ENCODE data around the gene NADSYN1. TPM values are rescaled to one million over a fixed set of nuclear protein-coding genes. Genes with fewer than 3 reads are reported as not detected.

The NADSYN1 gene
- total and polyA plus RNA-seq, 2 of the 13 experiments (the other 11 are each of a cell fraction or from before 2014, with no cell fraction given), result 35.7 to 51.5 TPM

DNA sequence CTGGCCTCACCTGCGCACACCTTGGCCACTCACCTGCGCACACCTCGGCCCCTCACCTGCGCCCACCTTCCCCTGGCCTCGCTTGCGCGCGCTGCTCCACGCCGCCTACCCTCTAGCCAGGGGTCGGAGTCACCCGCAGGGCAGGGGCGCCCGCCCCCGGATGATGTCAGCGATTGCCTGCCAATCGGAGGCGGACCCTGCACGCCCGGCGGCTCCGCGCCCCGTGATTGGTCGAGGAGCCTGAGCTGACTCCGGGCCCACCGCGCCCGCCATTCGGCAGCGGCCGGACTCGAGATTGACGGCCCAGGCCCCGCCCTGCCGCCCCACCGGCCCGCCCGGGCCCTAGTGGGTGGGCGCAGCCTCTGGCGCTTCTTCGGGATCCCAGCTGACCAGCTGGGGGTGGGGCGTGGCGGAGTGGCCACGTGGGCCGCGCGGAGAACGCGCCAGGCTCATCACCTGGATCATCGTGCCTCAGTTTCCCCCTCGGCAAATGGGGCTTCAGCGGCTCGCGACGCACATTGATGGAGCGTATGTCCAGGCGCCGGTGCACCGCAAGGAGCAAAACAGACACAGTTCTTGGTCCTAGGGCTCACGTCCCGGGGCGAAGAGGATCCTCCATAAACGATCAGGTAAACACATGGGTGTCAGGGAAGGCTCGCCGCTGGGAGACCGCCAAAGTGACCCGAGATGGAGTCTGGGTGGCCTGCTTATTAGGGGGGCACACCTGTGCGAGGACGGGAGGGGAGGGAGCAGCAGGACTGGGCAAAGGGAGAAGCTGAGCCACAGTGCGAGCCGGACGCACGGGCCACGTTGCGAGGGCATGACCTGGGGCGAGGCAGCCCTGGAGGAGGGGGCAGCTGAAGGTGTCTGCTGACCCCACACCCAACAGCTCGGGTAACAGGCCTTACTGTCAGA lies 4.5 kb upstream of the NADSYN1 start, which contains the start of gene DHCR7 (continued):
- TF ChIP-seq, protein P1, sequence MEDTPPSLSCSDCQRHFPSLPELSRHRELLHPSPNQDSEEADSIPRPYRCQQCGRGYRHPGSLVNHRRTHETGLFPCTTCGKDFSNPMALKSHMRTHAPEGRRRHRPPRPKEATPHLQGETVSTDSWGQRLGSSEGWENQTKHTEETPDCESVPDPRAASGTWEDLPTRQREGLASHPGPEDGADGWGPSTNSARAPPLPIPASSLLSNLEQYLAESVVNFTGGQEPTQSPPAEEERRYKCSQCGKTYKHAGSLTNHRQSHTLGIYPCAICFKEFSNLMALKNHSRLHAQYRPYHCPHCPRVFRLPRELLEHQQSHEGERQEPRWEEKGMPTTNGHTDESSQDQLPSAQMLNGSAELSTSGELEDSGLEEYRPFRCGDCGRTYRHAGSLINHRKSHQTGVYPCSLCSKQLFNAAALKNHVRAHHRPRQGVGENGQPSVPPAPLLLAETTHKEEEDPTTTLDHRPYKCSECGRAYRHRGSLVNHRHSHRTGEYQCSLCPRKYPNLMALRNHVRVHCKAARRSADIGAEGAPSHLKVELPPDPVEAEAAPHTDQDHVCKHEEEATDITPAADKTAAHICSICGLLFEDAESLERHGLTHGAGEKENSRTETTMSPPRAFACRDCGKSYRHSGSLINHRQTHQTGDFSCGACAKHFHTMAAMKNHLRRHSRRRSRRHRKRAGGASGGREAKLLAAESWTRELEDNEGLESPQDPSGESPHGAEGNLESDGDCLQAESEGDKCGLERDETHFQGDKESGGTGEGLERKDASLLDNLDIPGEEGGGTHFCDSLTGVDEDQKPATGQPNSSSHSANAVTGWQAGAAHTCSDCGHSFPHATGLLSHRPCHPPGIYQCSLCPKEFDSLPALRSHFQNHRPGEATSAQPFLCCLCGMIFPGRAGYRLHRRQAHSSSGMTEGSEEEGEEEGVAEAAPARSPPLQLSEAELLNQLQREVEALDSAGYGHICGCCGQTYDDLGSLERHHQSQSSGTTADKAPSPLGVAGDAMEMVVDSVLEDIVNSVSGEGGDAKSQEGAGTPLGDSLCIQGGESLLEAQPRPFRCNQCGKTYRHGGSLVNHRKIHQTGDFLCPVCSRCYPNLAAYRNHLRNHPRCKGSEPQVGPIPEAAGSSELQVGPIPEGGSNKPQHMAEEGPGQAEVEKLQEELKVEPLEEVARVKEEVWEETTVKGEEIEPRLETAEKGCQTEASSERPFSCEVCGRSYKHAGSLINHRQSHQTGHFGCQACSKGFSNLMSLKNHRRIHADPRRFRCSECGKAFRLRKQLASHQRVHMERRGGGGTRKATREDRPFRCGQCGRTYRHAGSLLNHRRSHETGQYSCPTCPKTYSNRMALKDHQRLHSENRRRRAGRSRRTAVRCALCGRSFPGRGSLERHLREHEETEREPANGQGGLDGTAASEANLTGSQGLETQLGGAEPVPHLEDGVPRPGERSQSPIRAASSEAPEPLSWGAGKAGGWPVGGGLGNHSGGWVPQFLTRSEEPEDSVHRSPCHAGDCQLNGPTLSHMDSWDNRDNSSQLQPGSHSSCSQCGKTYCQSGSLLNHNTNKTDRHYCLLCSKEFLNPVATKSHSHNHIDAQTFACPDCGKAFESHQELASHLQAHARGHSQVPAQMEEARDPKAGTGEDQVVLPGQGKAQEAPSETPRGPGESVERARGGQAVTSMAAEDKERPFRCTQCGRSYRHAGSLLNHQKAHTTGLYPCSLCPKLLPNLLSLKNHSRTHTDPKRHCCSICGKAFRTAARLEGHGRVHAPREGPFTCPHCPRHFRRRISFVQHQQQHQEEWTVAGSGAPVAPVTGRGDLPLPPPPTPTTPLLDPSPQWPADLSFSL (CRISPR knock-in tag; IDR thresholded peaks at IDR 0.05), result no peak
- TF ChIP-seq TGIF2 (CRISPR knock-in tag; IDR thresholded peaks at IDR 0.05) (peak; percentile 48; the same call in 1 of the 2 replicates), HNRNPK (IDR thresholded peaks at IDR 0.05; ENCODE audit: low read depth, low read length, poor library complexity, severe bottlenecking) (peak; percentile 92), CHD2 (IDR thresholded peaks at IDR 0.05; ENCODE audit: low read depth, low read length) (no peak), KLF11 (CRISPR knock-in tag; IDR thresholded peaks at IDR 0.05) (0 out of 2 replicates have a peak, but pooled peaks have one; percentile 36), ZSCAN30 (CRISPR knock-in tag; IDR thresholded peaks at IDR 0.05) (no peak), POLR2A (IDR thresholded peaks at IDR 0.05; ENCODE audit: insufficient read depth in 1 of 2, low read depth in 2 of 2, low read length in 2 of 2) (peak in 1 of 2 experiments; percentile 22; a peak in 1 of 4 replicates), ZNF790 (CRISPR knock-in tag; IDR thresholded peaks at IDR 0.05; ENCODE audit: borderline replicate concordance) (peak; percentile 91), THAP11 (CRISPR knock-in tag; IDR thresholded peaks at IDR 0.05) (peak; percentile 65; the same call in 1 of the 2 replicates)
- TF ChIP-seq, protein P2, sequence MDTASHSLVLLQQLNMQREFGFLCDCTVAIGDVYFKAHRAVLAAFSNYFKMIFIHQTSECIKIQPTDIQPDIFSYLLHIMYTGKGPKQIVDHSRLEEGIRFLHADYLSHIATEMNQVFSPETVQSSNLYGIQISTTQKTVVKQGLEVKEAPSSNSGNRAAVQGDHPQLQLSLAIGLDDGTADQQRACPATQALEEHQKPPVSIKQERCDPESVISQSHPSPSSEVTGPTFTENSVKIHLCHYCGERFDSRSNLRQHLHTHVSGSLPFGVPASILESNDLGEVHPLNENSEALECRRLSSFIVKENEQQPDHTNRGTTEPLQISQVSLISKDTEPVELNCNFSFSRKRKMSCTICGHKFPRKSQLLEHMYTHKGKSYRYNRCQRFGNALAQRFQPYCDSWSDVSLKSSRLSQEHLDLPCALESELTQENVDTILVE (CRISPR knock-in tag; IDR thresholded peaks at IDR 0.05), result peak; percentile 53; the same call in 1 of the 2 replicates
- TF ChIP-seq, protein P3, sequence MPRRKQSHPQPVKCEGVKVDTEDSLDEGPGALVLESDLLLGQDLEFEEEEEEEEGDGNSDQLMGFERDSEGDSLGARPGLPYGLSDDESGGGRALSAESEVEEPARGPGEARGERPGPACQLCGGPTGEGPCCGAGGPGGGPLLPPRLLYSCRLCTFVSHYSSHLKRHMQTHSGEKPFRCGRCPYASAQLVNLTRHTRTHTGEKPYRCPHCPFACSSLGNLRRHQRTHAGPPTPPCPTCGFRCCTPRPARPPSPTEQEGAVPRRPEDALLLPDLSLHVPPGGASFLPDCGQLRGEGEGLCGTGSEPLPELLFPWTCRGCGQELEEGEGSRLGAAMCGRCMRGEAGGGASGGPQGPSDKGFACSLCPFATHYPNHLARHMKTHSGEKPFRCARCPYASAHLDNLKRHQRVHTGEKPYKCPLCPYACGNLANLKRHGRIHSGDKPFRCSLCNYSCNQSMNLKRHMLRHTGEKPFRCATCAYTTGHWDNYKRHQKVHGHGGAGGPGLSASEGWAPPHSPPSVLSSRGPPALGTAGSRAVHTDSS (CRISPR knock-in tag; conservative IDR thresholded peaks at IDR 0.05), result no peak
- TF ChIP-seq, protein P4, sequence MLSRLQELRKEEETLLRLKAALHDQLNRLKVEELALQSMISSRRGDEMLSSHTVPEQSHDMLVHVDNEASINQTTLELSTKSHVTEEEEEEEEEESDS (CRISPR knock-in tag; IDR thresholded peaks at IDR 0.05; ENCODE audit: borderline replicate concordance), result no peak
- TF ChIP-seq, protein P5, sequence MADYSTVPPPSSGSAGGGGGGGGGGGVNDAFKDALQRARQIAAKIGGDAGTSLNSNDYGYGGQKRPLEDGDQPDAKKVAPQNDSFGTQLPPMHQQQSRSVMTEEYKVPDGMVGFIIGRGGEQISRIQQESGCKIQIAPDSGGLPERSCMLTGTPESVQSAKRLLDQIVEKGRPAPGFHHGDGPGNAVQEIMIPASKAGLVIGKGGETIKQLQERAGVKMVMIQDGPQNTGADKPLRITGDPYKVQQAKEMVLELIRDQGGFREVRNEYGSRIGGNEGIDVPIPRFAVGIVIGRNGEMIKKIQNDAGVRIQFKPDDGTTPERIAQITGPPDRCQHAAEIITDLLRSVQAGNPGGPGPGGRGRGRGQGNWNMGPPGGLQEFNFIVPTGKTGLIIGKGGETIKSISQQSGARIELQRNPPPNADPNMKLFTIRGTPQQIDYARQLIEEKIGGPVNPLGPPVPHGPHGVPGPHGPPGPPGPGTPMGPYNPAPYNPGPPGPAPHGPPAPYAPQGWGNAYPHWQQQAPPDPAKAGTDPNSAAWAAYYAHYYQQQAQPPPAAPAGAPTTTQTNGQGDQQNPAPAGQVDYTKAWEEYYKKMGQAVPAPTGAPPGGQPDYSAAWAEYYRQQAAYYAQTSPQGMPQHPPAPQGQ (CRISPR knock-in tag; IDR thresholded peaks at IDR 0.05; ENCODE audit: borderline replicate concordance), result 0 out of 2 replicates have a peak, but pooled peaks have one; percentile 42
